Prostate gland (tissue), 2 donors: Measurements from ENCODE around the gene PRR35.

ENCODE experiments used
- POLR2A ChIP-seq: fragments of 450-650 bp; IDR thresholded peaks from one replicate; pipeline ENCODE4 v1.6.1; 2016; ENCODE audit warnings: antibody characterized with exemption, mild to moderate bottlenecking
- TF ChIP-seq, protein P1 (sequence below), 4 experiments: fragments of 200-600 bp in 2 of 4; fragments of 450-650 bp in 2 of 4; sonication (generic) in 2 of 4; IDR thresholded peaks; 1 replicate in 3 of 4; 2 replicates in 1 of 4; pipeline ENCODE4 v1.5.1; 2016 to 2019; ENCODE audit warnings: antibody characterized with exemption in 4 of 4, mild to moderate bottlenecking in 2 of 4, moderate library complexity in 2 of 4

DNA sequence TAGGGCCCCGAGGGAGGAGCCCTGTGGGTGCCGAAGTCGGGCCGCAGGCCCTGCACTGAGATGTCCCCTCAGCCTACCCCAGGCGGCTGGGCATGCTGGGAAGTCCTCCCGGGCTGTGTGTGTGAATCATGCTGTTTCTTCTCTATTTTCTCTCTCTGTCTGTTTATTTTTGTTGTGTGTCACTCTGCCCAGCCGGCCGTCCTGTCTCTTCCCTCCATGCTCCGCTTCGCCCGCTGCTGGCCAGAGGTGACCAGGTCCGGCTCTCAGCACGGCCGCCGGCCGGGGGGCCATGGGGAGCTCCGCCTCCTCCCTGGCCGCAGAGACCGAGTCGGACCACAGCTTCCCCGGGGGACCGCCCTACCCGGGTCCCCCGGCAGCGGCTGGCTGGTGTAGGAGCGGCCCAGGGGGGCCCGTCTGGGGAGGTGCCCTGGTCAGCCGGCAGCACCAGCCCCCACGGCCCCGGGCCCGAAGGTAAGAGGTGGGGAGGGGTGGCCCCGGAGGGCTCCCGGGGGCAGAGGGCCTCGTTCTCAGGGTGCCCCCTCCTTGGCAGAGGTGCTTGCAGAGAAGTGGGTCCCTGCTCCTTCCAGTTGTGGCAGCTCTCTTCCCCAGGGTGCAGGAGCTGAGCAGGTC, 20.2 kb upstream of the PRR35 start:
- TF ChIP-seq, protein P1, sequence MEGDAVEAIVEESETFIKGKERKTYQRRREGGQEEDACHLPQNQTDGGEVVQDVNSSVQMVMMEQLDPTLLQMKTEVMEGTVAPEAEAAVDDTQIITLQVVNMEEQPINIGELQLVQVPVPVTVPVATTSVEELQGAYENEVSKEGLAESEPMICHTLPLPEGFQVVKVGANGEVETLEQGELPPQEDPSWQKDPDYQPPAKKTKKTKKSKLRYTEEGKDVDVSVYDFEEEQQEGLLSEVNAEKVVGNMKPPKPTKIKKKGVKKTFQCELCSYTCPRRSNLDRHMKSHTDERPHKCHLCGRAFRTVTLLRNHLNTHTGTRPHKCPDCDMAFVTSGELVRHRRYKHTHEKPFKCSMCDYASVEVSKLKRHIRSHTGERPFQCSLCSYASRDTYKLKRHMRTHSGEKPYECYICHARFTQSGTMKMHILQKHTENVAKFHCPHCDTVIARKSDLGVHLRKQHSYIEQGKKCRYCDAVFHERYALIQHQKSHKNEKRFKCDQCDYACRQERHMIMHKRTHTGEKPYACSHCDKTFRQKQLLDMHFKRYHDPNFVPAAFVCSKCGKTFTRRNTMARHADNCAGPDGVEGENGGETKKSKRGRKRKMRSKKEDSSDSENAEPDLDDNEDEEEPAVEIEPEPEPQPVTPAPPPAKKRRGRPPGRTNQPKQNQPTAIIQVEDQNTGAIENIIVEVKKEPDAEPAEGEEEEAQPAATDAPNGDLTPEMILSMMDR (IDR thresholded peaks at IDR 0.05) = no peak
- TF ChIP-seq POLR2A = no peak
